PFSK-1 (cell line): ENCODE data around the gene C1QTNF5.

Source experiments
- REST ChIP-seq, 2 experiments: IDR thresholded peaks; 2 replicates each; pipeline versions ENCODE4 v1.6.1 to v1.8.0; 2011 to 2012; ENCODE audit warnings: low read depth in 2 of 2, low read length in 2 of 2, control low read depth in 1 of 2, inconsistent platforms in 1 of 2, mild to moderate bottlenecking in 1 of 2, moderate library complexity in 1 of 2; ENCODE audit not compliant: insufficient read depth in 1 of 2
- SIN3A ChIP-seq: IDR thresholded peaks from 2 replicates; pipeline ENCODE4 v1.6.1; 2012; ENCODE audit warnings: mild to moderate bottlenecking, low read length, moderate library complexity, borderline replicate concordance; ENCODE audit not compliant: insufficient read depth

GRCh38 chr11:119341222-119342022 is 739 bp upstream of the C1QTNF5 start:
- TF ChIP-seq SIN3A (no peak), REST (IDR thresholded peaks at IDR 0.05; ENCODE audit: insufficient read depth in 1 of 2, low read depth in 2 of 2, low read length in 2 of 2) (no peak)
